ENCODE results near the gene EVI5.

DNA sequence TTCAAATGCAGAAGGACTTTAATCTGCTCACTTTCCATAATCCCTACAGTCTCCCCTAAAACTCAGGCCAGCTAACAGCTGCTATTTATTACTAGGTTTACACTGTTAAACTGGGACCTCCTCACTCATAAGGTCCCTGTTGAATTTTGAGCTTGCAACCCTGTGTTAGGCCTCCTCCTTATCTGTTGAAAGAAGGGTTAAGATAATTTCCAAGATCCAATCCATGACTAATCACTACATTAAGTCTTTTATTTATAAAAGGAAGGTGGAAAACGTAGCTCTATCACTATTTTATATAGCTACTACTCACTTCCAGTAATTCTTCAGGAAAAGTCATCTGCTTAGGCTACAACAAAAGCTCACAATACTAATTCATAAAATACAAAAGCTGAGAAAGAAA, 79.5 kb downstream of the EVI5 start:
- TF ChIP-seq, protein P1, sequence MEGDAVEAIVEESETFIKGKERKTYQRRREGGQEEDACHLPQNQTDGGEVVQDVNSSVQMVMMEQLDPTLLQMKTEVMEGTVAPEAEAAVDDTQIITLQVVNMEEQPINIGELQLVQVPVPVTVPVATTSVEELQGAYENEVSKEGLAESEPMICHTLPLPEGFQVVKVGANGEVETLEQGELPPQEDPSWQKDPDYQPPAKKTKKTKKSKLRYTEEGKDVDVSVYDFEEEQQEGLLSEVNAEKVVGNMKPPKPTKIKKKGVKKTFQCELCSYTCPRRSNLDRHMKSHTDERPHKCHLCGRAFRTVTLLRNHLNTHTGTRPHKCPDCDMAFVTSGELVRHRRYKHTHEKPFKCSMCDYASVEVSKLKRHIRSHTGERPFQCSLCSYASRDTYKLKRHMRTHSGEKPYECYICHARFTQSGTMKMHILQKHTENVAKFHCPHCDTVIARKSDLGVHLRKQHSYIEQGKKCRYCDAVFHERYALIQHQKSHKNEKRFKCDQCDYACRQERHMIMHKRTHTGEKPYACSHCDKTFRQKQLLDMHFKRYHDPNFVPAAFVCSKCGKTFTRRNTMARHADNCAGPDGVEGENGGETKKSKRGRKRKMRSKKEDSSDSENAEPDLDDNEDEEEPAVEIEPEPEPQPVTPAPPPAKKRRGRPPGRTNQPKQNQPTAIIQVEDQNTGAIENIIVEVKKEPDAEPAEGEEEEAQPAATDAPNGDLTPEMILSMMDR (IDR thresholded peaks at IDR 0.05), result no peak
- no peak for TF ChIP-seq EP300 (IDR thresholded peaks at IDR 0.05)
- no peak for TF ChIP-seq POLR2A (IDR thresholded peaks at IDR 0.05)

Measured in tibial nerve (tissue), 4 donors.